Uterus (tissue), 2 donors: Measurements from ENCODE around the gene BRINP2.

Source experiments
- CTCF ChIP-seq, 4 experiments: fragments of 200-600 bp in 2 of 4; fragments of 450-650 bp in 2 of 4; sonication (generic) in 2 of 4; IDR thresholded peaks; one replicate each; pipeline ENCODE4 v1.5.1; 2016 to 2019; ENCODE audit warnings: antibody characterized with exemption in 4 of 4, mild to moderate bottlenecking in 2 of 4, moderate library complexity in 1 of 4
- POLR2A ChIP-seq, 2 donors: fragments of 450-650 bp; IDR thresholded peaks; one replicate each; pipeline ENCODE4 v1.6.1; 2016; ENCODE audit warnings: antibody characterized with exemption in 2 of 2, mild to moderate bottlenecking in 1 of 2, moderate library complexity in 1 of 2

GRCh38 chr1:177282976-177283375 is 112.2 kb downstream of the BRINP2 start:
- TF ChIP-seq CTCF (IDR thresholded peaks at IDR 0.05) (no peak), POLR2A (IDR thresholded peaks at IDR 0.05) (no peak)
